GM18870 (cell line): Measurements from ENCODE around the gene EXTL1.
"Not testable (repeated sequence)": the region's sequence is repeated elsewhere in the genome, so short reads cannot be mapped to it uniquely, and the experiment has no call there.

Experiments used
- ATAC-seq: cut with Tn5 transposase; IDR thresholded peaks from one replicate; pipeline ENCODE4 v1.9.1; 2021; ENCODE audit warnings: moderate library complexity; ENCODE audit not compliant: unreplicated experiment

Gene EXTL1

DNA sequence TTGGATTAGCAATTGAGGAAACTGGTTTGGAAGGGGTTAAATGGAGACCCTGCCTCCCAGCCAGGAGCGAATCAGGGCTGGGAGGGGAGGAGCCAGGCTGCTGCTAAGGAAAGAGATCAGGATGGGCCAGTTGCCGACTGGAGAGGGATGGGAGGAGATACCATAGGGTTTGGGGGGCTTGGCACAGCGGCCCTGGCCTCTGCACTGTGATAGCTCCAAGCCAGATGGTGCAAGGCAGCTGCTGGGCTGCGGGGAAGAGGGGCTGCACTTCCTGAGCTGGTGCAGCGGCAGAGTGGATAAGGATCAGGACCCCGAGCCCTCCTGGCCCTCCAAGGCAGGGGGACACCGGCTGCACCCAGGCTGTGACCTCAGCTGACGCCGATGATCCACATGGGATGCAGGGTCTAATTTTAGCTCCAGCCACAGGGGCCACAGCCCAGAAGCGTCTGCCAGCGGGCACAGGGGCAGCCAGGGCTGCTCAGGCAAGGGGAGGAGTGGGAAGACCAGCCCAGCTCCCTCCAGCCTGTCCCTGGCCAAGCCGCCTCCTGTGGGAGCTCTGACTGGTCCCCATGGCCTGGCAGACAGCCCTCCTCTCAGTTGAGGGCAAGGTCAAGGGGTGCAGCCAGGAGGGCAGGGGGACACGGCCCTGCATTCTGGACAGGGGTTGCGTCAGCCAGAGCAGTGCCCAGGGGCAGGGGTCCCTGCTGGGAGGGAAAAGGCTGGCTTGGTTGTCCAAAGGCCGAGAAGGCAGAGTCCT, at the start of gene EXTL1:
Gene EXTL1, plus strand, starts transcription at position 129 of the 757 bp plus-strand sequence. CDS start 872 bp downstream, outside the sequence.
- ATAC-seq, result no peak

DNA sequence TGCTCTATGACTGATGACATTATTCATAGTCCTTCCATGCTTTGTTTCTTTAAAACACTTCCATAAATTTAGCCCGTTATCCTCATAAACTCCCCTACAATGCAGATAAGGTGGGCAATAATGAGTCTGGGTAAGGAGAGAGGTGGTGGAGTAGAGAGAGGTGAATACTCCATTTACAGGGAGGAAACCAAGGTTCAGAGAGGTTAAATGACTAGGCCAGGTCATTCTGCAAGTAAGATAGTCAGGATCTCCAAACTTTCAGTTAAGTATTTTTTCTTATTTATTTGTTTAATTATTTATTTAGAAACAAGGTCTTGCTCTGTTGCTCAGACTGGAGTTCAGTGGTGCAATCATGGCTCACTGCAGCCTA, 49.8 kb upstream of the EXTL1 start:
- no peak for ATAC-seq

DNA sequence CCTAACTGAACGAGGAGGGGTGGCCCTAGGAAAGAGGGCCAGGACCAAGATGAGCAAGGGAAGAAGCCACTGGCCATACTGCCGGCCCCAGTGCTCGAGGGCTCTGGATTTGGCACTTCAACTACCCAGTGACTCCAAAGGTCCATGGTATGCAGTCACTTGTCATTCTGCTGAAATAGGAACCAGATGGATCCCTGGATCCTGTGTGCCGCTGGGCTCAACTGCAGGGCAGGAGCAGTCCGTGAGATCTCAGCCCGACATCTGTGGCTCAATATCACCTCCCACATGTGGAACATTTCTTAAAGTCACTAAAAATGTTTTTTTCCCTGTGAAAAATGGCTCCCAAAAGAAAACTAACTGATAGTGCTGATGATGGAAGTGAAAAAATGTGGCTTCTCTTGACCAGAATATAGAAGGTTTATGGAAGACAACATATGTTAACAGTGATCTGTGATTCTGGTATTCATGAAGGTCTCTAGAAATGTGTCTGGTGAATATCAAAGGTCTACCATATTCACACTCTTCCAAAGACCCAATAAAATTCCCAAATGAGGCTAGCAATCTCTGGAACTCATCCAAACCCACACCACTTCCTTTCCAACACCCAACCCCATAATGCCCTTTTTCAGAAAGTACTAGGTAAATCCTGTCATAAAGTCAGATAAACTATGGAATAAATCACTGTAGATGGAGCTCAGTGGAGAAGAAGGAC, 47.8 kb upstream of the EXTL1 start:
- no peak for ATAC-seq

DNA sequence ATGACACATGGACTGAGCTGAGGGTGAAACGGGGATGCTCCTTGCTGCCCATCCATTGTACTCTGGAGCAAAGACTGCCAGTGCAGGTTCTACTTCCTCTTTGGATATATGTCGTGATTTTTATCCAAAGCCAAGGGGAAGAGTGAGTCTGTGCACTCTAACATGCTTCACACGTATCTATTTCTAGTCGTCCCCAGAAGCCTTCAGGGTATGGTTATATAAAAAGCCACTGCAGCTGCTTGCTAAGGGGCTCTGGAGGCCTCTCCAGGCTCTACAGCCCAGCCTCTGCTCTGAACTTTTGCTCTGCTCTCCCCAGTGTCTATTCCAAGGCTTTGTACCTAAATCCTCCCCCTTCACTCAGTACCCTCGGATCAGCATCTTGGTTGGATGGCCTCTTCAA, 43.8 kb upstream of the EXTL1 start:
- ATAC-seq, result no peak

DNA sequence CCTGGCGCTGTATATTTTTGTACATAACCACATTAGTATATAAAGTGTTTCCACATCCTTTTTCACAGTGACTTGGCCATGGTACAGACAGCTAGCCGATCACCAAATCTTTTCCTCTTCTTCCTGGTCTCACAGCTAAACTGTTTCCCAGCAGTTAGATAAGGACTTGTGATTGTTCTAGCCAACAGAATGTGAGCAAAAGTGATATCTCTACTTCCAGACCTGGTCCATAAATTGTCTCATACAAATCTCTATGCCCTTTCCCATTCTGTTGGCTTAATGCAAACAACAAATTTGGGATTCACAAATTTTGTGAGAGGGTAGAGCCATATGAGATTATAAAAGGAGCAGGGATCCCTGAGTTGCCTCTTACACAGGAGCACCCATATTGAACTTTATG, 43.2 kb upstream of the EXTL1 start:
- no peak for ATAC-seq

GRCh38 chr1:25979210-25979609, 42.4 kb upstream of the EXTL1 start:
- ATAC-seq, result no peak

DNA sequence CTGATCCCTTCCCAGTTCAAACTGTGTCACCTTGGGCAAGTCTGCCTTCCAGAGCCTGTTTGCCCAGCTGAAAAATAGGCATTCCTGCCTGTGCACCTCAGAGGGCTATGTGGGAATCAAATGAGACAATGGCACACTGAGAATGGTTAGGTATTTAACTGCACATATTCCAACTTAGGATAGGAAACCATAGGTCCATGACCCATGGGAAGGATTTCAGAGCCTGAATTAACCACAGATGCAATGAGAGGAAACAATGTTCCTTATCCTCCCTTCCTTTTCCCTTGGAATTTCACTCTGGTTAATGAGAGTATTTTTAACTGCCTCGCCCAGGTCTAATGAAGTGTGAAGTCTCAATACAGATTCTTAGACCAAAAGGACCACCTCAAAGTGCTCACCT, 36.4 kb upstream of the EXTL1 start:
- no peak for ATAC-seq

- ATAC-seq, result no peak
Measured at GRCh38 chr1:25985670-25986069, 35.9 kb upstream of the EXTL1 start.

DNA sequence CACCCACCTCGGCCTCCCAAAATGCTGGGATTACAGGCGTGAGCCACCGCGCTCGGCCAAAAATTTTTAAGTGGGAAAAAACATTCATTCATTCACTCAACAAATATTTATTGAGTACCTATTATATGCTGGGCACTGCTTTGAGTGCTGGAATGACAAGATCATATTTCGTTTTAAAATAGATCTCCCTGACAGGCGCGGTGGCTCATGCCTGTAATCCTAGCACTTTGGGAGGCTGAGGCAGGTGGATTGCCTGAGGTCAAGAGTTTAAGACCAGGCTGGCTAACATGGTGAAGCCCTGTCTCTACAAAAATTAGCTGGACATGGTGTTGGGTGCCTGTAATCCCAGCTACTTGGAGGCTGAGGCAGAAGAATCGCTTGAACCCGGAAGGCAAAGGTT, 34.8 kb upstream of the EXTL1 start:
- not testable (repeated sequence) for ATAC-seq

DNA sequence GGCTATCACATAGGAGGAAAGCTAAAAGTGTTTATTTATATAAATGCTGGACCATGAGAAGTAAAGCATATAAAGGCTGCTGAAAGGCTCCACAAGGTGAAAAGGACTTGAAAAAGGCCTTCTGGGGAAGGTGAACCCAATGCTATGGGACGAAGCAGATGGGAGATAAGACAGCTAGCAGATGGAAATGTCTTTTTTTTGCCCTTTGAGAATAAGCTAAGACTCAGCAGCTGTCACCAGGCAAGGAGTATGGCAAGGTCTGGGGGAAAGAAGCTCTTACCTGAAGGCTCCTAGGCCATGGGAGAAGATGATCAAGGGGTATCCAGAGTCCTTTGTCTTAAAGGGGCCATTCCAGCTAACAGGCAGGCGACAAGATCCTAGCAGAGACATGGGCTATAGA, 33.6 kb upstream of the EXTL1 start:
- ATAC-seq, result no peak

GRCh38 chr1:25989440-25990234, 31.9 kb upstream of the EXTL1 start:
- no peak for ATAC-seq

DNA sequence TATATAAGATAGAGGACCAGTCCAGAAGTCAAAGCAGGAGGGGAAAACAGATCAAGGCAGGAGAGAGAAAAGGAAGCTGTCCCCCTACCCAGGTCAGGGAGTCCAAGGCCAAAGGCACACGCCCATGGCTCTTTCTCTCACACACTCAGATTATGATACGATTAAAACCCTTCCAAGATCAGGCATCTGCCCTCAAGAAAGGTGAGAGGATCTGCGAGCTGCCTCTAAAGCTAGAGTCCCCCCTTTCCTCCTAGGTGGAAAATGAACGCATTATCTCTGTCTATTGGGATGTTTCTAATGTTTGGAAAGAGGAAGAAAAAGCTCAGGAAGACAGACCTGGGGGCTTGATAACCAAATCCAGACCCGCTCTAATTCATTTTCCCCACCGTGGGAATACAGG, 31.3 kb upstream of the EXTL1 start:
- ATAC-seq, result no peak

DNA sequence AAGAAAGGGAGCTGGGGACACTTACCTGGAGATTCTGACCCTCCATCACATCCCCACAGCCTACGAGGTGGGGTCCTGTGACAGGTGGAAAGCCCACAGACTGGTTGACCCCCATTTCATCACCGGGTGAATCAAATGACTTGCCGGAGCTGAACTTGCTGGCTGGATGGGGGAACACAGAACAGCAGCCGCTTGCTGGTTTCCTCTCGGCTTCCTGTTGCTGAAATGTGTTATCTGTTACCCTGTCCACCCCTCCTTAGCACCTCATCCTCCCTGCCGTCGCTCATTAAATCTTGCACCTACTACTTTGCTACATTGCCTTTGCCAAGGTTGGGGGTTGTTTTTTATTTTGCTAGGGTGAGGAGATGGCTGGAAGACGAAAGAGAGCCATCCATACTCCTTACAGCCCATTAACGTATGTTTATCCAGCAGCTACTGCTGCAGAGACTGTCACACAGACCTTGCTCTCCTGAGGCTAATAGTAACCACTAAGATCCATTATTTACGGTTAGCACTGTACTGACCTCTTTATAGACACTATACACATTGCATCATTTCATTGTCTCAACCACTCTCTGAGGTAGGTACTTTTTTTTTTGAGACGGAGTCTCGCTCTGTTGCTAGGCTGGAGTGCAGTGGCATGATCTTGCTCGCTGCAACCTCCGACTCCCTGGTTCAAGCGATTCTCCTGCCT, 30.7 kb upstream of the EXTL1 start:
- no peak for ATAC-seq

- no peak for ATAC-seq
Measured at GRCh38 chr1:25991937-25992688, 29.5 kb upstream of the EXTL1 start.

DNA sequence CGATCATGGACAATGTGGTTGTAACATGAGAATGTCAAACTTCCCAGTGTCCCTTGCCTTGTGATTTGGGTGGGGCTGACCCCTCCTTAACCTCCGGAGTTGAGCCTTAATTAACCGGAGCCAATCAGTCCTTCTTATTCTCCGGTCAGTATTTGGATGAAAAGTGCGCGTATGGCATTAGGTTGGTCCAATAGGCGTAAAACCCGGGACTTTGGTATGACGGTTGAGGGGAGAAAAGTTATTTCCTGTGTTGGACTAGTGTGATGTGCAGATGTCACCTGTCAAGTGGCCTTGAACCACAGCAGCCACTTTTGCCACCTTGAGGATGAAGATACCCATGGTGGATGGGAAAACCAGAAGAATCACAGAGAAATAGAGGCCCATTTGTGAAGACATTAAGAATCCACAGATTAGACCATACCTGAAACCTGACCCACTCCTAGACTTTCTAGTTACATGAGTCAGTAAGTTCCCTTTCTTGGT, 28.8 kb upstream of the EXTL1 start:
- no peak for ATAC-seq

GRCh38 chr1:25993197-25993951, 28.2 kb upstream of the EXTL1 start:
- ATAC-seq, result no peak

- no peak for ATAC-seq
Measured at GRCh38 chr1:25994402-25995150, 27.0 kb upstream of the EXTL1 start.

DNA sequence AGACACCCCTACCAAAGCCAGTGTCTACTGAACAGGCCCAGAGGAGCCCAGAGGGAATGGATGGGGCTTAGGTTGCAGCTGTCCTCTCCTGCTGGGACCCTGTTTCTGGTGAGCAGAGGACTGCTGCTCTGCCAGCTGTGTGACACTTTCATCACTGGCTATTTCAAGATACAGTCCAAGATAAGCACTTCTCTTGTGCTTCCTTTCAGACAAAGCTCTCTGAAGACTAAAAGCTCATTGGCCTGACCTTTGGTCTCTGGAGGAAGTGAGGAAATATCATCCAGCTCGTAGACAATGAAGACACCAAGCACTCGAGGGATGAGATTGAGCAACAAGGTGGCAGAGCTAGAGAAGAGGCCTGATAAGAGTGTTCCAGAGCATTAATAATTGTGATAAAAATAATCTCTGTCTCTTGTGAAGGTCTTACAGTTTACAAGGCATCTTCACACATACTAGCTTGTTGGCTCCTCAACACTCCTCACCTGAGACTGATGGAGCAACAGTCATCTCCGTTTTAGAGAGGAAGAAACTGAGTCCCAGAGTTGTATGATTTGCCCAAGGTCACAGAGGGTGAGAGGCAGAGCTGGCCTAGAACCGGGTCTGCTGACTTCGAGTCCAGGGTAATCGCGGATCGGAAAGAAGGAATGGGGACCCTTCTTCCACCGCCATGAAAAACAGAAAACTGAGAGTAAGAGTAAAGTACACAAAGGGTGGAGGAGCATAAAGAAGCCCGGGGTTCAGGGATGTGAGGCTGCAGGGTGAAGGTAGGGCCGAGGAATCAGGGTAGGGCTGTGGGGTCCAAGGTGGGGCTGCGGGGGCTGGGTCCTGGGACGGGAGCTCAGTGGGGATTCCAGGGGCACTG, 24.4 kb upstream of the EXTL1 start:
- ATAC-seq, result no peak
